OCI-LY1 (cell line): Measurements from ENCODE around the gene RNPEPL1.

Experiments
- H2AFZ ChIP-seq: fragments of 200-600 bp; sonication (generic), shearing (Covaris generic); 2 replicates; pipeline ENCODE4 v1.6.0; 2014; ENCODE audit warnings: antibody characterized with exemption, mild to moderate bottlenecking, low read length
- H3F3A ChIP-seq: fragments of 200-600 bp; sonication (generic), shearing (Covaris generic); 2 replicates; pipeline ENCODE4 v1.6.0; 2014; ENCODE audit warnings: mild to moderate bottlenecking, antibody characterized with exemption, low read length, moderate library complexity; ENCODE audit not compliant: insufficient read depth
- H3K27ac ChIP-seq: fragments of 200-600 bp; sonication (generic); 2 replicates; pipeline ENCODE4 v1.5.1; 2014; ENCODE audit warnings: low read length, mixed run types, mild to moderate bottlenecking, low read depth; ENCODE audit not compliant: poor library complexity, severe bottlenecking
- H3K27me3 ChIP-seq: fragments of 200-600 bp; sonication (generic); 2 replicates; pipeline ENCODE4 v1.6.0; 2014; ENCODE audit warnings: antibody characterized with exemption, mild to moderate bottlenecking, low read length, moderate library complexity; ENCODE audit not compliant: insufficient read depth
- H3K36me3 ChIP-seq: fragments of 200-600 bp; sonication (generic); 2 replicates; pipeline ENCODE4 v1.6.1; 2014; ENCODE audit warnings: mild to moderate bottlenecking, antibody characterized with exemption, low read length, moderate library complexity, mixed read lengths; ENCODE audit not compliant: insufficient read depth
- H3K4me1 ChIP-seq: fragments of 200-600 bp; sonication (generic); 2 replicates; pipeline ENCODE4 v1.5.1; 2014; ENCODE audit warnings: mild to moderate bottlenecking, low read length, moderate library complexity; ENCODE audit not compliant: insufficient read depth, severe bottlenecking
- H3K4me2 ChIP-seq: fragments of 200-600 bp; sonication (generic), shearing (Covaris generic); 2 replicates; pipeline ENCODE4 v1.6.1; 2014; ENCODE audit warnings: low read length
- H3K4me3 ChIP-seq: fragments of 200-600 bp; sonication (generic); 2 replicates; pipeline ENCODE4 v1.5.1; 2014; ENCODE audit warnings: low read length, low read depth, mild to moderate bottlenecking, mixed read lengths; ENCODE audit not compliant: poor library complexity, severe bottlenecking
- H3K79me2 ChIP-seq: fragments of 200-600 bp; shearing (Covaris generic); 2 replicates; pipeline ENCODE4 v1.6.1; 2016; ENCODE audit warnings: mixed run types, low read length, mixed read lengths; ENCODE audit not compliant: insufficient read depth
- H3K9ac ChIP-seq: fragments of 200-600 bp; sonication (generic), shearing (Covaris generic); 2 replicates; pipeline ENCODE4 v1.6.1; 2014; ENCODE audit warnings: mild to moderate bottlenecking, low read length, mixed read lengths
- H3K9me2 ChIP-seq: fragments of 200-600 bp; sonication (generic), shearing (Covaris generic); 2 replicates; pipeline ENCODE4 v1.6.1; 2014; ENCODE audit warnings: low read depth, mild to moderate bottlenecking, low read length, mixed read lengths
- H3K9me3 ChIP-seq: fragments of 200-600 bp; shearing (Covaris generic); 2 replicates; pipeline ENCODE4 v1.6.1; 2014; ENCODE audit warnings: low read length, mixed read lengths
- H4K20me1 ChIP-seq: fragments of 200-600 bp; sonication (generic), shearing (Covaris generic); 2 replicates; pipeline ENCODE4 v1.6.0; 2016; ENCODE audit warnings: mild to moderate bottlenecking, low read length; ENCODE audit not compliant: insufficient read depth
- CTCF ChIP-seq: fragments of 200-600 bp; sonication (generic), shearing (Covaris generic); IDR thresholded peaks from 2 replicates; pipeline ENCODE4 v1.5.1; 2017; ENCODE audit warnings: mild to moderate bottlenecking, antibody characterized with exemption, low read length, moderate library complexity, mixed read lengths
- EZH2 ChIP-seq: fragments of 200-600 bp; sonication (generic), shearing (Covaris generic); IDR thresholded peaks from 2 replicates; pipeline ENCODE4 v1.8.0; 2017; ENCODE audit warnings: borderline replicate concordance, mixed run types, mild to moderate bottlenecking, antibody characterized with exemption, low read length, moderate library complexity, mixed read lengths

The RNPEPL1 gene

GRCh38 chr2:240578110-240578450 lies 9.8 kb downstream of the RNPEPL1 start:
- TF ChIP-seq CTCF (no peak), EZH2 (no peak)
- no peaks in the 10 kb centered on the region for H3K79me2 ChIP-seq
- no peak overlapping the region for H2AFZ ChIP-seq
- no peaks in the 10 kb centered on the region for H3F3A ChIP-seq
- no peak overlapping the region for H3K27ac ChIP-seq
- no peaks in the 10 kb centered on the region for H3K9me3 ChIP-seq
- no peak overlapping the region for H3K4me3 ChIP-seq
- no peaks in the 10 kb centered on the region for H3K9me2 ChIP-seq
- no peaks in the 10 kb centered on the region for H3K27me3 ChIP-seq
- H3K36me3 ChIP-seq: peaks cover 40% of the 10 kb centered on the region
- no peak overlapping the region for H3K9ac ChIP-seq
- H3K4me2 ChIP-seq: no peak overlapping the region
- peaks cover 29% of the 10 kb centered on the region for H3K4me1 ChIP-seq
- no peaks in the 10 kb centered on the region for H4K20me1 ChIP-seq

GRCh38 chr2:240578488-240578887 lies 10.2 kb downstream of the RNPEPL1 start:
- Histone ChIP-seq H4K20me1 (no peaks in the 10 kb centered on the region), H3F3A (no peaks in the 10 kb centered on the region), H3K79me2 (no peaks in the 10 kb centered on the region), H3K4me3 (no peak overlapping the region), H3K9me2 (no peaks in the 10 kb centered on the region), H3K27me3 (no peaks in the 10 kb centered on the region), H3K9me3 (no peaks in the 10 kb centered on the region), H3K27ac (no peak overlapping the region), H3K4me2 (no peak overlapping the region), H3K4me1 (peaks cover 30% of the 10 kb centered on the region), H2AFZ (no peak overlapping the region), H3K9ac (no peak overlapping the region), H3K36me3 (peaks cover 40% of the 10 kb centered on the region)
- TF ChIP-seq CTCF (no peak), EZH2 (no peak)

- no peaks in the 10 kb centered on the region for H3K9me3 ChIP-seq
- H3K4me1 ChIP-seq: peaks cover 37% of the 10 kb centered on the region
- no peak overlapping the region for H3K4me3 ChIP-seq
- H3K79me2 ChIP-seq: no peaks in the 10 kb centered on the region
- peak overlapping the region; percentile 10; the same call in 1 of the 2 replicates for H3K4me2 ChIP-seq
- TF ChIP-seq EZH2: no peak
- TF ChIP-seq CTCF: no peak
- no peak overlapping the region for H2AFZ ChIP-seq
- peaks cover 40% of the 10 kb centered on the region for H3K36me3 ChIP-seq
- H3F3A ChIP-seq: no peaks in the 10 kb centered on the region
- peak overlapping the region; percentile 81 for H3K27ac ChIP-seq
- peak overlapping the region; percentile 35; the same call in 1 of the 2 replicates for H3K9ac ChIP-seq
- H3K9me2 ChIP-seq: no peaks in the 10 kb centered on the region
- H4K20me1 ChIP-seq: no peaks in the 10 kb centered on the region
- H3K27me3 ChIP-seq: no peaks in the 10 kb centered on the region
These were observed 10.9 kb downstream of the RNPEPL1 start for GRCh38 chr2:240579071-240579762.
